ENCODE measurements around the gene RAC2.

RAC2 gene

GRCh38 chr22:37187891-37188761 is 55.9 kb downstream of the RAC2 start, which contains the start of gene C1QTNF6:
TSS of gene C1QTNF6 (minus strand) at chr22:37188247. CDS start at chr22:37188213, 34 bp downstream.
- no peak for DNase-seq (ENCODE audit: low read depth)

GRCh38 chr22:37187552-37187890 is 56.5 kb downstream of the RAC2 start:
- no peak for DNase-seq (ENCODE audit: low read depth)

GRCh38 chr22:37186997-37187522 is 57.0 kb downstream of the RAC2 start:
- no peak for DNase-seq (ENCODE audit: low read depth)

GRCh38 chr22:37186228-37186996 is 57.7 kb downstream of the RAC2 start:
- DNase-seq (ENCODE audit: low read depth) = no peak

DNA sequence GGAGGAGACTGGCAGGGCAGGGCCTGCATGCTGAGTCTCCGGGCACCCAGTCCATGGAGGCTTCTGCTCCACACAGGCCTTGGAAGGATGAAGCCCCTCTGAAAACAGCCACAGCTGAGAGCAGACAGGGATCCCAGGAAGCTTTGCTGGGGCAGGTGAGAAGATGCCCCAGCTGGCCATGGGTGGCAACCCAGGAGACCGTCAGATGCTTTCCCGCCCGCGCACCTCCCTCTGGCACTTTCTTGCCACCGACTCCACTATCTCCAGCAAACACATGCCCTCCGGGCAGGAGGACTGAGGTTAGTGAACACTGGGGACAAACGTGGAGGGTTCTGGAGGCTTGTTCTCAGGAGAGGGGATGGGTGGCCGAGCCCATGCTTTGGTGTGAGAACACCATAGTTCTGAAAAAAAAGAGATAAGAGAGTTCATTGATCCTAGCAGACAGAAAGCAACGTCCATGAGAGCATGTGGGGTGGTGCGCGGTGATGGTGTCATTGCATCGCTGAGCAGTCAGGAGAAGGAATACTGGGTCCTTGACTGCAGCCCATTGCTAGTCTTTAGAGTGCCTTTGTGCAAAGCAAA is 58.3 kb downstream of the RAC2 start:
- DNase-seq (ENCODE audit: low read depth) = no peak

DNA sequence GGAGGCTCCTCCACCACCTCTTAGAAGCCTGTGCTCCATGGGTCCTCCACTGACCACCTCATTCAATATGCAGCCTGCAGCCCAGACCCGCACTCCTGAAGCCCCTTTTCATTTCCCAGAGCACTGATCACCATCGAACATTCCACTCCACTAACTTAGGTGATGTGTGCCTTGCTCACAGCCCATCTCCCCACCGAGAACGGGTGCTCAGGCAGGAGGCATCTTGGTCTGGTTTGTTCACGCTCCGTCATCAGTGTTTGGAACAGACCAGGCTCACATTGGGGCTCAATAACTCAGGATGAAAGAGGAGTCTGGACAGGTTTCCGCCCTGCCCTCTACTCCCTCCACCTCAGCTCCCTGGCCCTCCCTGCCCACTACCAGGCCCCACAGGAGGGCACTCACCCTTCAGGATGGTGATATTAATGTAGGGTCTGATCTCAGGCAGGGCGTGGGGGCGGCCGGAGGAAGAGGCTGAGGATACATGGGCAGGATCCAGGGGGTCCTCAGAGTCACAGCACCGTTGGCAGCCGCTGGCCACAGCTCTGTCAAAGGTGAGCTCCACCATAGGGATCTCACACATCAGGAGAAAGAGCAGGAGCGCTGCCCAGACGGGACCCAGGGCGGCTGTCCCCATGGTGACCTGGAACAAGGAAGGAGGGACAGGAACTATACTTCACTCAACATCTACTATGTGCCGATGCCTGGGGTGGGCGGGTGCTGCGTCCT is 59.1 kb downstream of the RAC2 start:
- DNase-seq (ENCODE audit: low read depth) = no peak

DNA sequence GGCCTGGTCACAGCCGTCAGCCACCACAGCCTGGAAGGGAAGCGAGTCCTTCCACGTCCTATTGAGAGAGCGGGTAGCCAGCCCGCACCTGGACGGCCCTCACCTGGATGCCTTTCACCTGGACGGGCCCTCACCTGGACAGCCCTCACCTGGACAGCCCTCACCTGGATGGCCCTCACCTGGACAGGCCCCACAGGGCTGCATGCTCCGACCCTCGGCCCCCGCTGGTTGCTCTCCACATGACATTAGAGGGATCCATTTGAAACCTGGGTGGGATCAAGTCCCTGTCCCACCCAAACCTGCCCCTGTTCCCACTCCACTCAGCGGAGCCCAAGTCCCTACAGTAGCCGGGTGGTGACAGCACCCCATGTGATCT is 59.7 kb downstream of the RAC2 start:
- DNase-seq (ENCODE audit: low read depth) = no peak

GRCh38 chr22:37183432-37184379 is 60.4 kb downstream of the RAC2 start:
- no peak for DNase-seq (ENCODE audit: low read depth)

DNA sequence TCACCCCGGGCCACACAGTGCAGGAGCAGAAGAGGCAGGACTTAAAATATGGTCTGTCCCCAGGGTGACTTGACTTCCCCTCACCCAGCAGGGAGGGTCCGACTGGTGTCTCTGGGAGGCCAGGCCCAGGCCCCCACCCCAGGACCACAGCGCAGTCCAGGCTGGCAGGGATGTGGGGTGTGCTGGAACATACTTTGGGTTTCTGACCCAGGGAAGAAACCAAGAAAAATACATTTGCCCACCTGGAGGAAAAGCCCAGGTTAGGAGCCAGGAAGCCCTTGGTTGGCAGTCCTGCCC is 61.2 kb downstream of the RAC2 start:
- no peak for DNase-seq (ENCODE audit: low read depth)

- DNase-seq (ENCODE audit: low read depth) = no peak
These were observed 61.7 kb downstream of the RAC2 start for GRCh38 chr22:37182101-37182948.

- no peak for DNase-seq (ENCODE audit: low read depth)
These were observed 62.4 kb downstream of the RAC2 start for GRCh38 chr22:37181681-37182080.

- DNase-seq (ENCODE audit: low read depth) = no peak
These were observed 63.4 kb downstream of the RAC2 start for GRCh38 chr22:37180531-37181231.

- DNase-seq (ENCODE audit: low read depth) = no peak
These were observed 64.2 kb downstream of the RAC2 start for GRCh38 chr22:37179622-37180420.

GRCh38 chr22:37179126-37179470 is 65.0 kb downstream of the RAC2 start:
- DNase-seq (ENCODE audit: low read depth) = no peak

- no peak for DNase-seq (ENCODE audit: low read depth)
These were observed 65.5 kb downstream of the RAC2 start for GRCh38 chr22:37178350-37179125.

DNA sequence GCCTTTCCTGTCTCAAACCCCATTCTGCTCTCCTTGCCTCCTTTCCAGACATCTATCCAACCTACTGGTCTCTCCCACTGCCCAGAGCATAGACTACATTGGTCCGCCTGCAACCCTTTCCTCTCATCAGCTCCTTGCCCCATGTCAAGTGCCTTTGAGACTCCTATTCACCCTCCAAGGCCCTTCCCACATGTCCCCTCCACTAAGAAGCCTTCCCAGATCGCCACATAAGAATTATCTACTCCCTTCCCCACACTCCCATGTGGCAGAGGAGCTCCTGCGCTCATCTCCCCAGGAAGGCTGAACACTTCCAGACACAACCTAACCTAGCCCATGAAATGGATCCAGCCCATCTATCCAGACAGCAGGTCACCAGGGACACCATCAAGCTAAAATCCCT is 66.3 kb downstream of the RAC2 start:
- no peak for DNase-seq (ENCODE audit: low read depth)

GRCh38 chr22:37177221-37177620 is 66.8 kb downstream of the RAC2 start:
- DNase-seq (ENCODE audit: low read depth) = no peak

GRCh38 chr22:37176464-37177061 is 67.5 kb downstream of the RAC2 start:
- DNase-seq (ENCODE audit: low read depth) = no peak

Measured in activated T-cell treated with anti-CD3 and anti-CD28 coated beads for 48 hours (primary cell).